Measurements from ENCODE around the gene SPDYE1.
"Not testable (repeated sequence)": the region's sequence is repeated elsewhere in the genome, so short reads cannot be mapped to it uniquely, and the experiment has no call there.

Gene SPDYE1

DNA sequence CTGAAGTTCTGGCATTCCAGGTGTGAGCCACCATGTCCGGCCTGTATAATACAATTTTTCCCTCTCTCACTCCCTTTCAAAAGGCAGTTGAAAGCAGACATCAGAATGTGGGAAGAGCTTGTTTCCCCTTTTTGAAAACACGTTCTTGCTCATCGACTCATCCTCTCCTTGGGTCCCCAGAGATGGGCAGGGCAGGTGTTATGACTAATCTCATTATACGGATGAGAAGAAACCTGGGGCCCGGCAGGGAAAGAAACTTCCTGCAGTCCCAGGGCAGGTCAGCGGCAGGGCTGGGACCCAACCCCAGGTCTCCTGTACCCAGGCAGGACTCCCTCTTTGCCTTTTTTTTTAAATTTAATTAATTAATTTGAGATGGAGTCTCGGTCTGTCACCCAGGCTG, 4.8 kb upstream of the SPDYE1 start:
- DNase-seq (ENCODE audit: low read depth), result not testable (repeated sequence)

- not testable (repeated sequence) for DNase-seq (ENCODE audit: low read depth)
Measured at GRCh38 chr7:43994681-43995080, 3.0 kb upstream of the SPDYE1 start.

DNA sequence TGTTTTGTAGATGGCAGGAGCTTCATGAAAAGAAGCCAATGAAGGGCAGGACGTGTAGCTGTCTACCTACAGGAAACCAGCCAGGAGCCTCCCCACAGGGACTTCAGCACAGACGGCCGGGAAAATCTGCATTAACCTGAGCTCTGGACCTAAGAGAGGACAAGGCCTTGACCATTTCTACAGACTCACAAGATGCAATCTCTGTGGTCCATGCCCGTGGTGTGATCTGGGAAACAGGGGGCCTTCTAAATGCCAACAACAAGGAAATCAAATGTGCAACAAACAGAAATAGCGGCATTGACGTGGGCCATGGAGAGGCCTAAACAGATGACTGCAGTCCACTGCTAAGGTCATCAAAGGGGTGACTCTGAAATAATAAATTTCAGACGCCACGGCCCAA, 14.4 kb downstream of the SPDYE1 start:
- not testable (repeated sequence) for DNase-seq (ENCODE audit: low read depth)

GRCh38 chr7:44015090-44015489, 17.4 kb downstream of the SPDYE1 start:
- DNase-seq (ENCODE audit: low read depth), result not testable (repeated sequence)

DNA sequence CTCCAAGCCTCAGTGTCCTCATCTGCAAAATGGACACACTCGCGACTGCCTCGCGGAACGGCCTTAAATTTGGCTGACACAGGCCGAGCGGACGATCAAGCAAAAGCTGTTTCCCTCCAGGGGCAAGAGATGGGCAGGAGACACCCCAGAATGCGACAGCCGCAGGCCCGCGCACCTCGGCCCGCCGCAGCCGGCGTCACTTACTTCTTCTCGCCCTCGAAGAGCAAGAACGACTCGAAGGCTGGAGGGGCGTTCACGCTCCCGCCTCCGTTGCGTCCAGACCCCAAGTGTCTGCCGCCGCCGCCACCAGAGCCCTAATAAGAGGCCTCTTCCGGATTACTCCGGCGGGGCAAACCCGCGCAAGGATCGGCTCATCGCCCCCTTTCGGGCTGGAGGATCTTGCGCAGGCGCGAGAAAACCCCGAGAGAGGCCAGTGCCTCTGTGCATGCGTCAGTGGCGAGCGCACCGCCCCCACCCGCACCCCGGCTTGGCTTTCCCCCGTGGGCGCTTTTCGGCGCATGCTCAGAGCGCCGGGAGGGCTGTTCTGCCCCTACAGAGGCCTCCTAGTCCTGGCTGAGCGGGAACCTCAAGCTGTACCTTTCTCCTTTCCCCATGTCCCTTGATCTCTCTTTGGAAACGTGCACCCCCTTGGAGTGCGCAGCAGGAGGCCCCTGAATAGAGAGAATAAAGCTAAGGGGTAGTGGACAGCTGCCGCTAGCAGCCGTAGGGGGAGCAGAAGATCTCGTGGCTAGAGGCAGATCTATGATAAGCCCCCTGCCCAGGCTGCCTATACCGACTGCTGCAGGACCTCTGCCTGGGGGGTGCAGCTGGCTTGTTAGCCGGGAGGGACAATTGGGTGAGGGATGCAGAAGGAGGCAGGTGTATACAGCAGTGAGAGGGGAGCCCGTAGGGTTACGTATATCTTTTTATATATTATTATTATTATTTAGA, 21.4 kb downstream of the SPDYE1 start:
- peak; percentile 99 for DNase-seq (ENCODE audit: low read depth)

GRCh38 chr7:44019825-44020224, 22.1 kb downstream of the SPDYE1 start:
- not testable (repeated sequence) for DNase-seq (ENCODE audit: low read depth)

DNA sequence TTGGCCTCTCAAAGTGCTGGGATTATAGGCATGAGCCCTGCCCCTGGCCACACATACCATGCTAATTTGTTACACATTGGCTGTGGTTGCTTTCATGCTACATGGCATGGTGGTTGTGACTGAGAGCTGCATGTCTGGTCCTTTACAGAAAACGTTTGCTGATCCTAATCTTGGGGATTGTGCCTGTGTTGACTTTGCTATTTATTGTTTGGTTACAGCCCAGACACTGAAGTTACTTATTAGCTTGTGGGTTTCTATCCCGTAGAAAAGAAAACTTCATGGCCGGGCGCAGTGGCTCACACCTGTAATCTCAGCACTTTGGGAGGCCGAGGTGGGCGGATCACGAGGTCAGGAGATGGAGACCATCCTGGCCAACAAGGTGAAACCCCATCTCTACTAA, 24.4 kb downstream of the SPDYE1 start:
- not testable (repeated sequence) for DNase-seq (ENCODE audit: low read depth)

DNA sequence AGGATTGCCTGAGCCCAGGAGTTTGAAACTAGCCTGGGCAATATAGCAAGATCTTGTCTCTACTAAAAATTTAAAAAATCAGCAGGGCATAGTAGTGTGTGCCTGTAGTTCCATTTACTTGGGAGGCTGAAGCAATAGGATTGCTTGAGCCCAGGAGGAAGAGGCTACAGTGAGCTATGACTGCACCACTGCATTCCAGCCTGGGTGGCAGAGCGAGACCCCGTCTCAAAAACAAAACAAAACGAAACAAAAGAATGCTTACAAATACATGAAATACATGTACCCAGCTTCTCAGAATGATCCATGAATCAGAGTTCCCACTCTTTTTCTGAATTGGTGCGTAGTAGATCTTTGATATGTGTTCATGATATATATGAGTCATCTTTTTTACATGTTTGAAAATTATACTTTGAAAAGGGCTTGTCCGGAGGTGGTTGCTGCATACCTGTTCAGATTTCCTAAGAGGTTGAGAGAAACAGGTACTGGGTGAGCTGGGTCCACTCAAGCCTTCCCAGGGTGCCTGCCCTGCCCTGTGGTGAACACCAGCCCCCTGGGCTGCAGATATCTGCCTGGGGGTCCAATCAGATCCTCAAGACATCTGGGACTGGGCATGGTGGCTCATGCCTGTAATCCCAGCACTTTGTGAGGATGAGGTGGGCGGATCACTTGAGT, 25.2 kb downstream of the SPDYE1 start:
- not testable (repeated sequence) for DNase-seq (ENCODE audit: low read depth)

- DNase-seq (ENCODE audit: low read depth), result not testable (repeated sequence)
Measured at GRCh38 chr7:44029433-44029832, 31.7 kb downstream of the SPDYE1 start.

- not testable (repeated sequence) for DNase-seq (ENCODE audit: low read depth)
Measured at GRCh38 chr7:44030029-44030428, 32.3 kb downstream of the SPDYE1 start.

DNA sequence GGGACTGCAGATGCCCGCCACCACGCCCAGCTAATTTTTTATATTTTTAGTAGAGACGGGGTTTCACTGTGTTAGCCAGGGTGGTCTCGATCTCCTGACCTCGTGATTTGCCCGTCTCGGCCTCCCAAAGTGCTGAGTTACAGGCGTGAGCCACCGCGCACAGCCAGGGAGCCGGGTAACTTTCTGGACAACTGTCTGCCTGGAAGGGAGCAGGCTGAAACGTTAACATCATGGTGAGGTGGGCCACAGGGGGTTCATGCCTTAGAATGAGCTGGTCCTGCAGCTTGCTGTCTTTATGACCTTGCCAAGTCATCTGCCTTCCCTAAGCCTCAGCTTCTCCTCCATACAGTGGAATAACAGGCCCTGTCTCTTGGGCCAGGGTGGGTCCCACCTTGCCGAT, 33.6 kb downstream of the SPDYE1 start:
- not testable (repeated sequence) for DNase-seq (ENCODE audit: low read depth)

DNA sequence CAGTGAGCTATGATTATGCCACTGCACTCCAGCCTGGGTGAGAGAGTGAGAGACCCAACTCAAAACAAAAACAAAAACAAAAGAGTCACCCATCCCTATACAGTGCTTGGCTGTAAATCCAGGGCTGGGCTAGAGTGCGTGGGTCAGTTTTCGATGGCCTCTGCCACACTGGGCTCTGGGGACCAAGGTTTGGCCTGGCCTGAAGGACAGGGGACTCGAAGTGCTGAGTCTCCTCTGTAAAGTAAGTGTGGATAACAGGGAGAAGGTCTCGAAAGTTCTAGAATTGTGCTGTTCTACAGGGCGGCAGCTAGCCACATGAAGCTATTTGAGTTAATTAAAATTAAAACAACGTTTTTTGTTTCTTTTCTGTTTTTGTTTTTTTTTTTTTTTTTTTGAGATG, 34.3 kb downstream of the SPDYE1 start:
- not testable (repeated sequence) for DNase-seq (ENCODE audit: low read depth)

- not testable (repeated sequence) for DNase-seq (ENCODE audit: low read depth)
Measured at GRCh38 chr7:44033971-44034844, 36.5 kb downstream of the SPDYE1 start.

DNA sequence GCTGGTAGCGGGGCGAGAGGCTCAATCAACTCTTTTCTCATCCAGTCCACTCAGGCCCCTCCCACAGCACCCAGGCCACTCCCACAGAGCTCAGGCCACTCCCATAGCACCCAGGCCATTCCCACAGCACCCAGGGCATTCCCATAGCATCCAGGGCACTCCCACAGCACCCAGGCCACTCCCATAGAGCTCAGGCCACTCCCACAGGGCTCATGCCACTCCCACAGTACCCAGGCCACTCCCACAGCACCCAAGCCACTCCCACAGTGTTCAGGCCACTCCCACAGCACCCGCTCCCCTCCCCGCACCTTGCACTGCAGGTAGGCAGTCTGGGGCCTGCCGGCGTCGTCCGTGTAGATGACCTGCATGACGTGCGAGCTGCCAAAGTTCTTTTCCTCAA, 38.7 kb downstream of the SPDYE1 start:
- DNase-seq (ENCODE audit: low read depth), result not testable (repeated sequence)

DNA sequence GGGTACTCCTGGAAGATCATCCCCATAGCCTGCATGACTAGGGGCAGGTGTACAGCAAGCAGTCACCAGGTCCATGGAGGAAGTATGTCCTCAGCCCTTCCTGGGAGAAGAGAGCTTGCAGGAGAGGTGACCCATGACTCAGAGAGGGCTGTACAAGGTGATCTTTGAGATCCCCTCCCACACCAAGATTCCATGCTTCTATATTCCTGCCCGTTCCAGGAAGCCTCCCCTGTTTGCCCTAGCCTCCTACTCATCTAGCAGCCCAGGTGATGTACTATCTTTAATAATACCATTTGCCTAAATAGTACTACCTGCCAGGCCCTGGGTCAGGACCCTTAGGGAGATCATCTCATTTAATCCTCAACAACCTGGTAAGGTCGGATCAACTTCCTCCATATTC, 40.3 kb downstream of the SPDYE1 start:
- DNase-seq (ENCODE audit: low read depth), result not testable (repeated sequence)

DNA sequence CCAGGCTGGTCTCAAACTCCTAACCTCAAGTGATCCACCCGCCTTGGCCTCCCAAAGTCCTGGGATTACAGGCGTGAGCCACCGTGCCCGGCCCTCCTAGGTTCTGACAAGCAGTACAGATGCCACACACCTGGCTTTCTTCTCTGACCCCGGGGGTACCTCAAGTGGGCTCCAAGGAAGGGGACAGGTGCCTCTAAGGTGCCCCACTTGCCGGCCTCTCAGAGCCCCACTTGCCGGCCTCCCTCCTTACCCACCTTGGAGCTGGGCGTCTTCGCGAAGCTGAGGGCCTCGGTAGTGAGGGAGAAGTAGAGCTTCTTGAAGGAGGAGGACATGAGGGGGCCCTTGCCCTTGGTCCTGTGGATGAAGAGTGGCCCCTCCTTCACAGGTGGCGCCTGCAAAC, 40.9 kb downstream of the SPDYE1 start:
- not testable (repeated sequence) for DNase-seq (ENCODE audit: low read depth)

- peak; percentile 59 for DNase-seq (ENCODE audit: low read depth)
Measured at GRCh38 chr7:44038961-44039558, 41.4 kb downstream of the SPDYE1 start.

DNA sequence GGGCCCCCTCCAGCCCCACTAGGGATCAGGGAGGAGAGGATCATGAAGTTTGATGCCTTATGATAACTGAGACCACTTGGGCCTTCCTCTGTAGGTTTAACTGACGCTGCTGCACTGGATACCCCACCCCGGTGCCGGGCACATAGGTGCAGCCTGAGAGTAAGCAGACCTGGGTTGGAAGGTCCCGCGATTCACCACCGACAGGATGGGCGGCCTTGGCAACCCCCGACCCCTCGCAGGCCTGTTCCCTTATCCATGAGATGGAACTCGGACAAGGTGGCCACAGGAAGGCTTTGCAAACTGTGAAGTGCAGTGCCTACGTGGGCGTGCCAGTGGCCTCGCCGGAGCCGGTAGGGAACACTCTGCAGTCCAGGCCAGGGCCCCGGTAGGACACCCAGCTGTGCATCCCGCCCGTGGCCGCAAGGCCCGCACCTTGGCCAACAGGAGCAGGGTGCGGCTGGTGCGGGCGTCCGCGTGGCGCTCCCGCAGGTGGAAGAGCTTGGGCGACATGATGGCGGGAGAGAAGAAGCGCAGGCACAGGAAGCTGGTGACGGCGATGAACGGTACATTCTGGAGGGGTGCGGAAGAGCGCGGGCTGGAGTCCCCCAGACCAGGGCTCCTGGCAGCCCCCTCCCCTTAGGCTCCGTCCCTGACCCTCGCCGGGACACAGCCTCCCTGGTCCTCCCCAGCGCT, 42.2 kb downstream of the SPDYE1 start:
- not testable (repeated sequence) for DNase-seq (ENCODE audit: low read depth)

- DNase-seq (ENCODE audit: low read depth), result peak; percentile 46
Measured at GRCh38 chr7:44040493-44040891, 42.8 kb downstream of the SPDYE1 start.

GRCh38 chr7:44042221-44042620, 44.5 kb downstream of the SPDYE1 start:
- no peak for DNase-seq (ENCODE audit: low read depth)

- no peak for DNase-seq (ENCODE audit: low read depth)
Measured at GRCh38 chr7:44043902-44044301, 46.2 kb downstream of the SPDYE1 start.
